ENCODE data around the gene PTPRCAP.
"Not testable (repeated sequence)": the region's sequence is repeated elsewhere in the genome, so short reads cannot be mapped to it uniquely, and the experiment has no call there.

Gene PTPRCAP

DNA sequence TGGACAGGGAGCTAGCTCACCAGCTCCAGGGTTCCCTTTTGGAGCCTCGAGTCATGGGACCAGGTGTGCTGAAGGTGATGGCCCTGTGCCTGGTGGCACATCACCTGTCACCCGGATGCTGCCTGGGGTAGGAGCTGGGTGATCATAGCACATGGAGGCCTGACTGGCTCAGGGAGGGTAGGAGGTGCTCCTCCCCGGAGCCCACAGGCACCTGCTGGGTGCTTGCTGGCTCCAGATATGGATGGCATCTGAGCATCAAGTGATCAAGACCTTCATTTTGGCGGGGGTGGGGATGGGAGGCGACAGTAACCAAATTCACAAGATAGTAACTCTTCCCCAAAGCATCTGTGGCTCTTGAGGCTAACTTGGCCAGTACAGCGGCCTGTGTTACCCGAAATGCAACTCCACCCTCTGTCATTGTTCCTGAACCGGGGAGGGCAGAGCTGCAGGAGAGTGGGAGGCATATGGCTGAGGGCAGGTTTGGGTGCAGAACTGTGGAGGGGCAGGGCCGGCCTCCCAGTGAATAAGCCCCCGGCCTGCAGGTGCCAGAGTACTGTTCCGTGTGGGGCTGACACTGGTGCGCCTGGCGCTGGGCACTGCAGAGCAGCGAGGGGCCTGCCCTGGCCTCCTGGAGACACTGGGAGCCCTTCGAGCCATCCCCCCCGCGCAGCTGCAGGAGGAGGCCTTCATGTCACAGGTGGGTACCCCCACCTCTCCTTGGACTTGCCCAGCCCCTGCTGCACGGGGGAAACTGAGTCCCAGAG lies 28.9 kb downstream of the PTPRCAP start:
- no peak for DNase-seq

DNA sequence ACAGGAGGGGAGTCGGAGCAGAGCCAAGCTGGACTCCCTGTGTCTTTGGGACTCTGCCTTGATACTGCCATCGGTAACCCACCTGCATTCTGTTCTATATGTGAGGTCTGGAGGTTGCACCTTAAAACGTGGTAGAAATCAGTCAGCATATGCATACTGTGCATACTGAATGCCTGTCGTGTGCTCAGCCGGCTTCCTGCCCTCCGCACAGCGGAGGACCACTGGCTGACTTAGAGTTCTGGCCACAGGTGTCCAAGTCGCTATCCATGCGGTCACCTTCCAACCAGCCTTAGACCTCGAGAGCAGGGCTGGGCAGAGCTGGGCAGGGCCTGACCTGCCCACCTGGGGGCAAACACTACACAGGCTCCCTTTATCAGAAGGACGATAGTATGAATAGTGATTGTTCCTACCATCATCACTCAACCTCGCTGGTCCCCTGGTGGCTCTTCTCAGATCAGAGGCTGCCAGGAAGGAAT lies 29.8 kb downstream of the PTPRCAP start:
- no peak for DNase-seq

DNA sequence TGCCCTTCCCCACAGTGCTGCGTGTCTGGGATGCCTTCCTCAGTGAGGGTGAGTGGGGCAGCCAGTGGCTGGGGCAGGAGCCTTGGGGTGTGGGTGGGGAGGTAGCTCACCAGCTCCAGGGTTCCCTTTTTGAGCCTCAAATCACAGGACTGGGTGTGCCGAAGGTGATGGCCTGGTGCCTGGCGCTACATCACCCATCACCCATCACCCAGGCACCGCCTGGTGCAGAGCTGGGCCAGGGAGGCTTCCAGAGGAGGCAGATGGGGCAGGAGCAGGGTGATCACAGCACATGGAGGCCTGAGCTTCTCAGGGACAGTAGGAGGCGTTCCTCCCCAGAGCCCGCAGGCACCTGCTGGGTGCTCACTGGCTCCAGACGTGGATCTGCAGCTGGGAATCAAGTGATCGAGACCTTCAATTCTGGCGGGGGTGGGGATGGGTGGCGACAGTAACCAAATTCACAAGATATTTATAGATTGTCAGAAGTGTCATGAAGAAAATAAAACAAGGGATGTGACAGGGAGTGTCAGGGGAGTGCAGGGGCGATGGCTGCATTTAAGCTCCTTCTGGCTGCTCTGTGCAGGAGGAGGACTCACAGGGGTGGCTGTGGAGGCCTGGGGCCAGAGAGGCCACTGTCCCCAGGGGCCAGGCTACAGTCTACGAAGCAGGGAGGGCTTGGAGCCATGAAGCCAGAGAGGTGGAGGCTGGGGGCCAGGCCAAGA lies 30.4 kb downstream of the PTPRCAP start:
- no peak for DNase-seq

DNA sequence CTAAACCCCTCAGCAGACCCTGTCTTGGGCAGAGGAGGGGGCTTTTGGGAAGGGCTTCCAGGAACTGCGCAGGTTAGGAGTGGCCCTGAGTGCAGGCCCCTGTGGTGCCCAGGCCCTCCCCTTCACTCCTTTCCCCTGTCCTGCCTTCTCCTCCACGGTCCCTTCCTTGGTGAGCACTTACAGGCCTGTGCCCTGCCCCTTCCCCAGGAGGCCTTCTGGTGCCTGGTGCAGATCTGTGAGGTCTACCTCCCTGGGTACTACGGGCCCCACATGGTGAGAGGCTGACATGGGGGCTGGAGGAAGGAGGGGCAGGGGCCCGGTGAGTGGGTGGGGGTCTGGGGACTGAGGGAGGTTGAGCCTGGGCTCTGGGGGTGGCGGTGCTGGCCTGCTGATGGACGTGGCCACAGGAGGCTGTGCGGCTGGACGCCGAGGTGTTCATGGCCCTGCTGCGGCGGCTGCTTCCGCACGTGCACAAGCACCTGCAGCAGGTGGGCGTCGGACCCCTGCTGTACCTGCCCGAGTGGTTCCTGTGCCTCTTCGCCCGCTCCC lies 31.0 kb downstream of the PTPRCAP start:
- DNase-seq: no peak

DNA sequence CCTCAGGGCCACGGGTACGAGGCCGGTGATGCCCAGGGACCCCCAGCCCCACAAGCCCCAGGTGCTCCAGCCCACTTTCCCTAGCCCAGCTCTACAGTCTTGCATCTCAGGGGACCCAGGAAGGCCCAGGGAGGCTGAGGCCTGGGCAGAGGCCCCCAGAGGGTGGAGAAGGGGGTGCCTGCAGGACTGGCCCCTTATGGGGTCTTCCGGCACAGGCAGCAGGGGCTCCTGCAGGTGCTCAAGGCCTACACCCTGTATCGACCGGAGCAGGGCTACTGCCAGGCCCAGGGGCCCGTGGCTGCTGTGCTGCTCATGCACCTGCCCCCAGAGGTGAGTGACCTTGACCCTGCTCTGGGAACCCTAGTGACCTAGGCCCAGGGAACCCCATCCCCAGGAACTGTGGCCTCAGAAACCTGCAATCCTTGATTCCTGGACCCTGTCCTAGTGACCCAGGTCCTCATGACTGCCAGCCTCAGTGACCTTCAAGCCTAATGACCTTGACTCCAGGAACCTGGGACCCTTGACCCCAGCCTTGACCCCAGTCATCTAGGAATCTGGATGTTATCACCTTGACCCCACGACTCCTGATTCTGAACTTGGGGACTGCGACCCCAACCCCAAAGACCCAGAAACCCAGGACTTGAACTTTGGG lies 31.7 kb downstream of the PTPRCAP start:
- no peak for DNase-seq

DNA sequence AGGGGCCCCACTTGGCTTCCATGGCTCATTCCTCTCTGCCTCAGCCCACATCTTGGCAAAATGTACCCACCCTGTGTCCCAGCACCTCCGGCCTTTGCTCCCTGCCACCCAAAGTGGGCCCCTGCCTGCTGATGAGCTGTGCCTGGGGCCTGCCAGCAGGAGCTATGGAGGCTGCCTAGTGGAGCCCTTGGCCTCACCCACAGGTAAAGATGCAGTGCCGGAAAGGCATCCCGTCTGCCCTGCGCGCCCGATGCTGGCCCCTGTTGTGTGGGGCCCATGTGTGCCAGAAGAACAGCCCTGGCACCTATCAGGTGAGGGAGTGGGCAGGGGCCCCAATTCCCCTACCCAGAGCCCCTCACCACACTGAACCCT lies 32.3 kb downstream of the PTPRCAP start:
- DNase-seq: no peak

DNA sequence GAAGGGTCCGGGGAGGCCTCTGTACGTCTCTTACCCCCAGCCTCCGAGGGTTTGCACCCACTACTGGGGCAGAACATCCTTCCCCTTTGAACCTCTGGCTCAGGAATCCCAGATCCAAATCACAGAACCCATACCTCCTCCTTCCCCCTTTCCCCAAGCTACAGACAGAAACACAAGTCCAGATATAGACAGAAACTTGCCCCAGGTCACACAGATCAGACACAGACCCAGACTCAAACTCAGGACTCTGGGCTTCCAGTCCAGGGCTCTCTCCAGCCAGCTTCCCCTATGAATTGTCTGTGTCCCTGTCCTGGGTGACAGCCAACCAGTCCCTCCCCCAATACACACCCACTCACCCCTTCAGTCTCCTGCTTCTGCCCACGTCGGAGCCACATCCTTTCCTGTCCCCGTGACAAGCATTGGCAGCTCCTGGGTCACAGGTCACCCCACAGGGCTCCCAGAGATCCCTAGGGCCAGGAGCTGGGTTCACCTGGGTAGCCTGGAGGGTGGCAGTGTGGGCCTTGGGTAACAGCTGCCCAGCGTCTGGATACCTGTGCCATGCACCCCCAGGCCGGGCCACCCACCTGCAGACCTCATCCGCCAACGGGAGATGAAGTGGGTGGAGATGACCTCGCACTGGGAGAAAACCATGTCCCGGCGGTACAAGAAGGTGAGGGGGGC lies 32.8 kb downstream of the PTPRCAP start:
- DNase-seq: no peak

DNA sequence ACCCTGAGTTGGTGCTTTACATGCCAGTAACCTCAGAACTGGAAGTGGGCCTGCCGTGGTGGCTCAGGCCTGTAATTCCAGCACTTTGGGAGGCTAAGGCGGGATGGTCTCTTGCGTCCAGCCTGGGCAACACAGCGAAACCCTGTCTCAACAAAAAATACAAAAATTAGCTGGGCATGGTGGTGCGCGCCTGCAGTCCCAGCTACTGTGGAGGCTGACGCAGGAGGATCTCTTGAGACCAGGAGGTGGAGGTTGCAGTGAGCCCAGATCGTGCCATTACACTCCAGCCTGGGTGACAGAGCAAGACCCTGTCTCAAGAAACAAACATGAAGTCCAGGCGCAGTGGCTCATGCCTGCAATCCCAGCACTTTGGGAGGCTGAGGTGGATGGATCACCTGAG lies 34.4 kb downstream of the PTPRCAP start:
- DNase-seq: not testable (repeated sequence)

DNA sequence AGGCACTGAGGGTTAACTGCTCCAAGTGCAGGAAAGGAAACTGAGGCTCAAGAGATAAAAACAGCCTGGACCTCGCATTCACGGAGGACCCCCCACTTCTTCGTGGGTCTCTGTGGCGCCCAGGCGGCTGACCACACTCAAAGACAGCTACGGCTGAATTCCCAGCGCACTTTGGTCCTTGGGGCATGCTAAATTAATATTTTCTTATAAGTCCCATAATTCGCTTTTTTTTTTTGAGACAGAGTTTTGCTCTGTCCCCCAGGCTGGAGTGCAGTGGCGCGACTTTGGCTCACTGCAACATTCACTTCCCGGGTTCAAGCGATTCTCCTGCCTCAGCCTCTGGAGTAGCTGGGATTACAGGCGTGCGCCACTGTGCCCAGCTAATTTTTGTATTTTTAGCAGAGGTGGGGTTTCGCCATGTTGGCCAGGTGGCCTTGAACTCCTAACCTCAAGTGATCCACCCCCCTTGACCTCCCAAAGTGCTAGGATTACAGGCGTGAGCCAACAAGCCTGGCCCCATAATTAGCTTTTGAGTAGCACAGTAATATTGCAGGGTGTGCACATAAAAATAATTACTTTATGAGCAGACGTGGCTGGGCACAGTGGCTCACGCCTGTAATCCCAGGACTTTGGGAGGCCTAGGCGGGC lies 35.2 kb downstream of the PTPRCAP start:
- not testable (repeated sequence) for DNase-seq

DNA sequence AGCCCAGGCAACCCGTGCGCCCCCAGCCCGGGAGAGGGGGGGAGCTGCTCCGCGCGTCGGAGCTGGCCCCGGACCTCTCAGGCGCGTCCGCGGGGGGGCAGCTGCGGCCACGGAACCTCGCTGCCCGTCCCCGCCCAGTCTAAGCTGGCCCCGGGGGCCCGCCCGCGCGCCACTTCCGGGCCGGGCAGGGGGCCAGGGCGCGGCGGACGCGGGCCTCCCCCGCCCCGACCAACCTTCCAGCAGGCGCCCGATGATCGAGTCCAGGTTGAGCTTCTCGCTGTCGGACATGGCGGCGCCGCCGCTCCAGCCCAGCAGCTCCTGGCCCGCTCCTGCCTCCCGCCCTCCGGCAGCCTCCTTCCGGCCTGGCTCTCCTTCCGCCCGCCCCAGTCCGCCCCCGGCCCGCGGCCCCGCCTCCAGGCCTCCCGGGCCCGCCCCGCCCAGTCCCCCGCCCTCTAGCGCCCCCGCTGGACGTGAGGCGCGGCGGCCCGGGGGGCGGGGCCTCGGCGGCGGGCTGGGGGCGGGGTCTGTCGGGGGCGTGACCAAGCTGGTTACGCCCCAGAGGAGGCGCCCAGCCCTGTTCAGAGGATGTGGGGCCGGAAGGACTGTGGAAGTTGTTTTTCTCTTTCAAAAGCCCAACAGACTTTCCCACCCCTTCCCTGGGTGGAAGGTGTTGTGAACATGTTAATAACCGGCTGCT lies 35.8 kb downstream of the PTPRCAP start, which contains the start of gene PPP1CA:
Gene PPP1CA, minus strand, starts transcription at position 364 of the 697 bp plus-strand sequence. Its CDS starts 76 bp downstream, at position 288.
- DNase-seq: peak; percentile 67

DNA sequence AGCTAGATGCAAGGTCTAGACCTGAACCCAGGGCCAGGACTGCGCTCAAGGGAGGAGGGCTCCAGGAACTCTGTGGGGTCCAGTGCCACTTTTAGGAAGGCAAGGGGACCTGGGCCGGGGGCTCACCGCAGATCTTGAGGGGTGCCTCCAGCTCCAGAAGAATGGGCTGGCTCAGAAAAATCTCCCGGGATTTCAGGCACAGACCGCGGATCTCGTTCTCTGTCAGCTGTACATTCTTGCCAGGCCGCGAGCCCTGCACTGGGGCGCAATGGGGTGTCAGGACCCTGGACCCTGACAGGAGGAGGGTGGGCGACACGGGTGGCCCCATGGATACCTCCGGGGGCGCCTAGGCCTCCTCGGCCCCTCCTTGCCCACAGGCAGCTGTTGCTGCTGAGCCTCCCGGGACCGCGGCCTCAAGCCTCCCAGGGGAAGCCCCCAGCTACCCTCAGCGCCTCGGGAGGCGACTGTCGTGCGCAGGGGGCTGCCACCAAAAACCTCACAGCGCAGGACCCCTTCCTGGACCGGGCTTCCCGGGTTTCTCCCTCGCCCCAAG lies 36.5 kb downstream of the PTPRCAP start:
- no peak for DNase-seq

DNA sequence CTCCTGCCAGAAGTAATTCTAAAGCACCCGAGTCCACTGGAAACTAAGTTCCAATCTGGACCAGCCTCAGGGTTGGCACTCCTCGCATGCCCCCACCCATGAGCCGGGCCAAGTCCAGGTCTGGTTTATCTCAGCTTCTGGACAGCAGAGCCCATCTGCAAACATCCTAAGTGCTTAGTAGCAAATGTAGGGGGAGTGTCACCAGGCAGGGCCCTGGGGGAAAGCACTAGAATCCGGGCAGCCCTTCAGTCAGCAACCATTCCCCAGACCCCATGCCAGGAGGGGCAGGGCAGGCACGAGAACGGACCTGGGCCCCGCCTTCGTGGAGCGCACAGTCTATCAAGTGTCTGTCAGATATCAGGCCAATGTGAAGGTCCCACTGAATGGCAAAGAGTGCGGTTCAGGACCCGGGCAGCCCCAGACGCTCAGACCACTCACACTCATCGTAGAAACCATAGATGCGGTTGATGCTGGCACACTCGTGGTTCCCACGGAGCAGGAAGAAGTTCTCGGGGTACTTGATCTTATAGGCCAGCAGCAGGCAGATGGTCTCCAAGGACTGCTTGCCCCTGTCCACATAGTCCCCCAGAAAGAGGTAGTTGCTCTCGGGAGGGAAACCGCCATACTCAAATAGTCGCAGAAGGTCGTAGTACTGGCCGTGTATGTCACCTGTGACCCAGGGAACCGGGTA lies 37.1 kb downstream of the PTPRCAP start:
- DNase-seq: no peak

DNA sequence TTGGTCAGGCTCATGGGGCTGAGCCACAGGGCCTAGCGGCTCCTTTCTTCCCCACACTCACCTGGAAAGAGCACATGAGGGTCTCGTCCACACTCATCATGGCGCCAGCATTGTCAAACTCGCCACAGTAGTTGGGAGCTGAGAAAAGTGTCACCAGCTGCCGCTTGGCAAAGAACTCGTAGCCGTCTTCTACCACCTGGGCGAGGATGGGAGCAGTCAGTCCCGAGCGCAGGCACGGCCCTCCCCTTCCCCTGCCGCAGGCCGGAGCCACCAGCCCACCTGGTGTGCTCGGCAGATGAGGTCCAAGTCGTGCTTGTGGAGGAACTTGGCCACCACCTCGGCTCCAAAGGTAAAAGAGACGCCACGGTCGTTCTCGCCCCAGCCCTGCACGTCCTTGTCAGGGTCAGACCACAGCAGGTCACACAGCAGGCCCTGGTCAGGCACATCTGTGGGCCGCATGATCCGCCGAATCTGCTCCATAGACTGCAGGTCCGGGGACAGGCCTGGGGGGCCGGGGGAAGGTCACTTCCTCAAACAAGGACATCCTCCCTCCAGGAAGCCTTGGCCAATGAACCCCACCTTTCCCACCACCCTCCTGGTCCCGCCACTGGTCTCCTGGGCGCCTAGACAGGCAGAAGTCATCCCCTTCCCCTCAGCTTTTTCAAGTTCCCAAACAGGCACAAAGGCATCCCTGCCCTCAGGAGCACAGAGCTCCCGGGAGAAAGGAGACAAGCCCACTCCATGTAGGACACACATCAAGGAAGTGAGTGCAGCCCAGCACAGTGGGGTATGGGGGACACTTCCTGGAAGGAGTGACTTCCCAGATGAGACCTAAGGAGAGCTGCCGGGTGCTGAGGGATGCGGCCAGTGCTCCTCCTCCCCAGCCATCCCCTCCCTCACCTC lies 38.6 kb downstream of the PTPRCAP start:
- DNase-seq: no peak

DNA sequence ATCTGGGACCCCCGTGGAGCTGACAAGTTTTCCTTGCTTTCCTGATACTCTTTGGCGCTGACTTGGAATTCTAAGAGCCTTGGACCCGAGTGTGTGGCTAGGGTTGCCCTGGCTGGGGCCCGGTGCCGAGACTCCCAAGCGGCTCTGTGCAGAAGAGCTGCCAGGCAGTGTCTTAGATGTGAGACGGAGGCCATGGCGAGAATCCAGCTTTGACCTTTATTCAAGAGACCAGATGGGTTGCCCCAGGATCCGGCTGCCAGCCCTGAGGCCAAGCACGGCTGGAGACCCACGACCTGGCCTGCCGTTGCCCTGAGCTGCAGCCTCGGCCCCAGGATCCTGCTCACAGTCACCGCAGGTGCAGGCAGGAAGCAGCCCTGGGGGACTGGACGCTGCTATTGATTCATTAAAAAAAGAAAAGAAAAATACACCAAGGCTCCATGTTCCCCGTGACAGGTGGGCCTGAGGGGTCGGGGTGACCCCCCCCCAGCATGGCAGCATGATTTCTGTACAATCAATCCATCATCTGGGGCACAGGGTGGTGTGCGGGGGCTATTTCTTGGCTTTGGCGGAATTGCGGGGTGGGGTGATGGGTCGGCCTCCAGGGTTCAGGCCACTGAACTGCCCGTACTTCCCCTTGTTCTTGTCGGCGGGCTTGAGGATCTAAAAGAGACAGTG lies 39.4 kb downstream of the PTPRCAP start:
- no peak for DNase-seq

DNA sequence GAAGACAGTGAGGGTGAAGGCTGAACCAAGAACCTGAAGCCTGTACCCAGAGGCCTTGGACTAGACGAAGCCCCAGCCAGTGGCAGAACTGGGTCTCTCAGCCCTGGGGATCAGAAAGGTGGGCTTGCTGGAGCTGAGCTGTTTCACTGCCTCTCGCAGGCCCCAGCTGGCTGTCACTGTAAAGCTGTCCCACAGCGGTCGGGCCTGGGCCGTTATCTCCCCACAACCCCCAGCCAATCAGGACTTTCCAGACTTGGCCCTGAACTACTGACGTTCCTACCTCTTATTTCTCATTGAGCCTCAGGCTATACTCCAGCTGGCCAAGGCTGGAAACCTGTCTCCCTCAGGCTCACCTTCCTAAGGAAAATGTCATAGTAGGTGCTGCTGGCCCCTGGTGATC lies 39.9 kb downstream of the PTPRCAP start:
- no peak for DNase-seq

DNA sequence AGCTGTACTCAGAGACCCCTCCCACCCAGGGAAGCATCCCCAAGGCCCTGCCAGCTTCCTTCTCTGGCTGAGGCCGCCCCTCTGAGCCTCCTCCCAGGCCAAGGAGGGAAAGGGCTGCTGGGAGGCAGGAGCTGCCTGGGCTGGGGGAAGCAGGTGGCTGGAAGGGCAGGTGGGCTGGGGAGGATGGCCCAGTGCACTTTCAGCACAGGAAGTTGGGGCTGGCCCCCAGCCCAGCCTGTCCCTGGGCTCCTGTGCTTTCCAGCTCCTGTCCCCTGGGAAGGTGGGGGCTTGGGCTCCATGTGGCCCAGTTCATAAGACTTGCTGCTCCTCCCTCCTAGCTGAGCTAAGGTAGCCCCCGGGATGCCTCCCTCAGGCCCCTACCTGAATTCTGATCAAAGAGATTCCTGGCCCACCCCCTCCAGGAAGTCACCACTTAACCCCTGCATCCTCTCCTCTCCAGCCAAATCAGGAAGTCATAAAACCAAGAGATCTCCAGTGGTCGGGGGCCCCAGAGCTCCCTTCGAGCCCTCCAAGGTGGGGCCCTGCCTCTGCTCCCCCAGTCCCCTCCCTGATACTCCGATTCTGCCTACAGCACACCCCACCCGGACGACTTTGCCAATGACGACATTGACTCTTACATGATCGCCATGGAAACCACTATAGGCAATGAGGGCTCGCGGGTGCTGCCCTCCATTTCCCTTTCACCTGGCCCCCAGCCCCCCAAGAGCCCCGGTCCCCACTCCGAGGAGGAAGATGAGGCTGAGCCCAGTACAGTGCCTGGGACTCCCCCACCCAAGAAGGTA lies 40.7 kb downstream of the PTPRCAP start:
- no peak for DNase-seq

DNA sequence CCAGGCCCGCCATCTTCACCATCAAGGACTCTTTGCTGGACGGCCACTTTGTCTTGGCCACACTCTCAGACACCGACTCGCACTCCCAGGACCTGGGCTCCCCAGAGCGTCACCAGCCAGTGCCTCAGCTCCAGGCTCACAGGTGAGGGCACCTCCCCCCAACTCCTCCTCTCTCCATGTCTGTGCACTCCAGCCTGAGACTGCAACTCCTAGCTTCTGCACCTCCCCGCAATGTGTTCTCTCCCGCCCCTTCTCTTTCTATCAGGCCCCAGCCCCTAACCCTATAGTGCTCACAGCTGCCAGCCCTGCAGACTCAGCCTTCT lies 41.3 kb downstream of the PTPRCAP start:
- no peak for DNase-seq

DNA sequence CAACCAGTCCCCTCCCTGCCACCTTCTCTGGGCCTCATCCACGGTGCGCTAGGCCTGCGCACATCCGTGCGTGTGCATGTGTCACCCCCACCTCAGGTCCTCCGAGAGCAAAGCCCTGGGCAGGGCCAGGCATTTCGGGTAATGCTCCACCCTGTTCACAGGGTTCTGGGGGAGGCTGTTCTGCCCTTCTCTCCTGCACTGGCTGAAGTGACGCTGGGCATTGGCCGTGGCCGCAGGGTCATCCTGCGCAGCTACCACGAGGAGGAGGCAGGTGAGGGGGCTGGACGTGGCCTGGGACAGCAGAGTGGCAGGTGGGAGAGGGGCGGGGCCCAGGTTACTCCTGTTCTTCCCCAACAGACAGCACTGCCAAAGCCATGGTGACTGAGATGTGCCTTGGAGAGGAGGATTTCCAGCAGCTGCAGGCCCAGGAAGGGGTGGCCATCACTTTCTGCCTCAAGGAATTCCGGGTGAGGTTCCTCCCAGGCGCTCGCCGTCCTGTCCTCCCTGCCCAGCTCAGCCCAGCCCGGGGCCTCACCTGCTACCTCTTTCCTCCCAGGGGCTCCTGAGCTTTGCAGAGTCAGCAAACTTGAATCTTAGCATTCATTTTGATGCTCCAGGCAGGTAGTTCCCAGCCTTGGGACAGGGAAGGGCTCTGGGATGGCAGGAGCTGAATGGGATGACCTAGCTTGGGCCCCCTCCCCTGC lies 41.8 kb downstream of the PTPRCAP start:
- no peak for DNase-seq

Data from DMS153 (cell line).